Panc1 (cell line): ENCODE results near the gene GLRX5. TPM values are rescaled to one million over a fixed set of nuclear protein-coding genes. Genes with fewer than 3 reads are reported as not detected.
A peak's percentile ranks its signal among the peaks of the same experiment; 100 is the strongest.

Experiments
- ATAC-seq: fragments of 200-7000 bp; cut with Tn5 transposase; 2 replicates; pipeline ENCODE4 v1.9.1; 2020; ENCODE audit warnings: mild to moderate bottlenecking, moderate library complexity
- BruUV-seq: library from RNA; stranded (reverse); fragments of 400-500 nt; replicated peaks from 2 replicates; lab custom pipeline; 2021; lab: Mats Ljungman, UMichigan
- CTCF ChIA-PET: fragments of 300-600 bp; sonication (Branson Sonifier 250); formaldehyde crosslinking; loops from one replicate; lab custom pipeline; 2022; ENCODE audit warnings: antibody characterized with exemption; lab: Charles Lee
- POLR2A ChIA-PET: fragments of 300-600 bp; sonication (Branson Sonifier 250); formaldehyde crosslinking; loops from one replicate; lab custom pipeline; 2022; ENCODE audit warnings: antibody characterized with exemption; lab: Charles Lee
- DNase-seq: peaks from one replicate; pipeline ENCODE4 v3.0.0-alpha.2; 2010; ENCODE audit warnings: low read depth, low spot score
- H3K27ac ChIP-seq: 2 replicates; pipeline ENCODE4 v1.5.1; 2011; ENCODE audit warnings: mild to moderate bottlenecking, low read length, inconsistent platforms
- H3K27me3 ChIP-seq: fragments of 200-500 bp; sonication (Bioruptor generic); 2 replicates; pipeline ENCODE4 v1.6.0; 2014; ENCODE audit warnings: low read length, inconsistent platforms; ENCODE audit not compliant: control insufficient read depth, insufficient read depth
- H3K36me3 ChIP-seq: fragments of 200-500 bp; sonication (Bioruptor generic); 2 replicates; pipeline ENCODE4 v1.5.1; 2014; ENCODE audit warnings: inconsistent platforms, mild to moderate bottlenecking, low read length, moderate library complexity; ENCODE audit not compliant: control insufficient read depth, insufficient read depth
- H3K4me1 ChIP-seq: 2 replicates; pipeline ENCODE4 v1.5.1; 2011; ENCODE audit warnings: inconsistent platforms, mild to moderate bottlenecking, low read length, moderate library complexity; ENCODE audit not compliant: control insufficient read depth, insufficient read depth
- H3K4me3 ChIP-seq, 2 experiments: 2 replicates each; pipeline ENCODE4 v1.5.1; 2011 to 2012; ENCODE audit warnings: low read depth in 2 of 2, low read length in 2 of 2, mild to moderate bottlenecking in 2 of 2, inconsistent platforms in 1 of 2, moderate library complexity in 1 of 2
- H3K9me3 ChIP-seq: fragments of 200-500 bp; sonication (Bioruptor generic); 2 replicates; pipeline ENCODE4 v1.5.1; 2014; ENCODE audit warnings: low read depth, mild to moderate bottlenecking, inconsistent platforms, low read length, moderate library complexity; ENCODE audit not compliant: control insufficient read depth, insufficient read depth
- POLR2AphosphoS5 ChIP-seq: IDR thresholded peaks from 2 replicates; pipeline ENCODE4 v1.6.1; 2012; ENCODE audit warnings: mild to moderate bottlenecking, low read depth, low read length, moderate library complexity
- SIN3A ChIP-seq: IDR thresholded peaks from 2 replicates; pipeline ENCODE4 v1.6.1; 2012; ENCODE audit warnings: low read depth, mild to moderate bottlenecking, low read length, moderate library complexity, borderline replicate concordance; ENCODE audit not compliant: insufficient read depth
- TCF7L2 ChIP-seq: IDR thresholded peaks from 2 replicates; pipeline ENCODE4 v1.6.1; 2011; ENCODE audit warnings: mild to moderate bottlenecking, low read depth, low read length, inconsistent platforms
- in situ Hi-C: cut with HindIII; loops from 2 replicates; pipeline ENCODE4 v1.10.0; 2016; ENCODE audit warnings: low sequenced_read_pairs, low pct_unique_long_range_greater_than_20kb
- intact Hi-C: fragments of 100-400 bp; cut with micrococcal nuclease; formaldehyde crosslinking; loops from one replicate; pipeline ENCODE4 v1.10.0; 2022; ENCODE audit not compliant: unreplicated experiment
- total RNA-seq: library from RNA; stranded (reverse); gene quantifications from one replicate; pipeline ENCODE4 v1.2.1, GENCODE V29; 2021; ENCODE audit not compliant: unreplicated experiment
- TF ChIP-seq, protein P1 (sequence below), 2 experiments: IDR thresholded peaks; 2 replicates each; pipeline ENCODE4 v1.6.1; 2011 to 2012; ENCODE audit warnings: low read depth in 2 of 2, control low read depth in 1 of 2, low read length in 1 of 2, mild to moderate bottlenecking in 1 of 2, moderate library complexity in 1 of 2; ENCODE audit not compliant: insufficient read depth in 1 of 2
- TF ChIP-seq, protein P2 (sequence below): fragments of 450-650 bp; IDR thresholded peaks from 2 replicates; pipeline ENCODE4 v1.5.1; 2017; ENCODE audit warnings: mild to moderate bottlenecking

GLRX5 gene
- total RNA-seq, 1 experiment from 2014 or later: 38.6 TPM

DNA sequence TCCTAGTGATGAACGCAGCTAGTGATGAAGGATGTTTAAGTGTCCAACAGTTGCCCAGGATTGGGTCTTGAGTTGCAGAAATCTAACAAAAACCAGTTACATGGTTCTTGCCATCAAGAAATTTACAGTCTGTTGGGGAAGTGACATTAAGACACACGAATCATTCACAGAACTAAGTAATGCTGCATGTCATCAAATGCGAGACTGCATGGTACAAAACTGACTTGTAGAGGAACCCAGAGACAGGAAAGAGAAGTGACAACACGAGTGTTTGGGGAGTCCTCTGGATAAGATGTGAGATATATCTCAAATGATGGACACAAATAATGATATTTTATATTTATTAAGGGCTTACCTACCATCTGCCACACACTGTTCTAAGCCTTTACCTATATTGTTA, 12.3 kb upstream of the GLRX5 start:
- H3K4me3 ChIP-seq: no peak overlapping the region
- no peaks in the 10 kb centered on the region for H3K36me3 ChIP-seq
- no peaks in the 10 kb centered on the region for H3K27me3 ChIP-seq
- no TSS peak for BruUV-seq
- no peaks in the 10 kb centered on the region for H3K9me3 ChIP-seq
- peaks cover 20% of the 10 kb centered on the region for H3K4me1 ChIP-seq
- ChIA-PET POLR2A (no interaction called here), CTCF (no interaction called here)
- ATAC-seq: no peak
- intact Hi-C loops: no loop called here
- TF ChIP-seq POLR2AphosphoS5: no peak
- TF ChIP-seq, protein P1, sequence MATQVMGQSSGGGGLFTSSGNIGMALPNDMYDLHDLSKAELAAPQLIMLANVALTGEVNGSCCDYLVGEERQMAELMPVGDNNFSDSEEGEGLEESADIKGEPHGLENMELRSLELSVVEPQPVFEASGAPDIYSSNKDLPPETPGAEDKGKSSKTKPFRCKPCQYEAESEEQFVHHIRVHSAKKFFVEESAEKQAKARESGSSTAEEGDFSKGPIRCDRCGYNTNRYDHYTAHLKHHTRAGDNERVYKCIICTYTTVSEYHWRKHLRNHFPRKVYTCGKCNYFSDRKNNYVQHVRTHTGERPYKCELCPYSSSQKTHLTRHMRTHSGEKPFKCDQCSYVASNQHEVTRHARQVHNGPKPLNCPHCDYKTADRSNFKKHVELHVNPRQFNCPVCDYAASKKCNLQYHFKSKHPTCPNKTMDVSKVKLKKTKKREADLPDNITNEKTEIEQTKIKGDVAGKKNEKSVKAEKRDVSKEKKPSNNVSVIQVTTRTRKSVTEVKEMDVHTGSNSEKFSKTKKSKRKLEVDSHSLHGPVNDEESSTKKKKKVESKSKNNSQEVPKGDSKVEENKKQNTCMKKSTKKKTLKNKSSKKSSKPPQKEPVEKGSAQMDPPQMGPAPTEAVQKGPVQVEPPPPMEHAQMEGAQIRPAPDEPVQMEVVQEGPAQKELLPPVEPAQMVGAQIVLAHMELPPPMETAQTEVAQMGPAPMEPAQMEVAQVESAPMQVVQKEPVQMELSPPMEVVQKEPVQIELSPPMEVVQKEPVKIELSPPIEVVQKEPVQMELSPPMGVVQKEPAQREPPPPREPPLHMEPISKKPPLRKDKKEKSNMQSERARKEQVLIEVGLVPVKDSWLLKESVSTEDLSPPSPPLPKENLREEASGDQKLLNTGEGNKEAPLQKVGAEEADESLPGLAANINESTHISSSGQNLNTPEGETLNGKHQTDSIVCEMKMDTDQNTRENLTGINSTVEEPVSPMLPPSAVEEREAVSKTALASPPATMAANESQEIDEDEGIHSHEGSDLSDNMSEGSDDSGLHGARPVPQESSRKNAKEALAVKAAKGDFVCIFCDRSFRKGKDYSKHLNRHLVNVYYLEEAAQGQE (IDR thresholded peaks at IDR 0.05; ENCODE audit: insufficient read depth in 1 of 2, low read depth in 2 of 2, low read length in 1 of 2): no peak
- TF ChIP-seq, protein P2, sequence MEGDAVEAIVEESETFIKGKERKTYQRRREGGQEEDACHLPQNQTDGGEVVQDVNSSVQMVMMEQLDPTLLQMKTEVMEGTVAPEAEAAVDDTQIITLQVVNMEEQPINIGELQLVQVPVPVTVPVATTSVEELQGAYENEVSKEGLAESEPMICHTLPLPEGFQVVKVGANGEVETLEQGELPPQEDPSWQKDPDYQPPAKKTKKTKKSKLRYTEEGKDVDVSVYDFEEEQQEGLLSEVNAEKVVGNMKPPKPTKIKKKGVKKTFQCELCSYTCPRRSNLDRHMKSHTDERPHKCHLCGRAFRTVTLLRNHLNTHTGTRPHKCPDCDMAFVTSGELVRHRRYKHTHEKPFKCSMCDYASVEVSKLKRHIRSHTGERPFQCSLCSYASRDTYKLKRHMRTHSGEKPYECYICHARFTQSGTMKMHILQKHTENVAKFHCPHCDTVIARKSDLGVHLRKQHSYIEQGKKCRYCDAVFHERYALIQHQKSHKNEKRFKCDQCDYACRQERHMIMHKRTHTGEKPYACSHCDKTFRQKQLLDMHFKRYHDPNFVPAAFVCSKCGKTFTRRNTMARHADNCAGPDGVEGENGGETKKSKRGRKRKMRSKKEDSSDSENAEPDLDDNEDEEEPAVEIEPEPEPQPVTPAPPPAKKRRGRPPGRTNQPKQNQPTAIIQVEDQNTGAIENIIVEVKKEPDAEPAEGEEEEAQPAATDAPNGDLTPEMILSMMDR: no peak
- TF ChIP-seq SIN3A: no peak
- TF ChIP-seq TCF7L2: no peak
- H3K27ac ChIP-seq: peak overlapping the region; percentile 81; the same call in 1 of the 2 replicates
- in situ Hi-C loops: no loop called here
- DNase-seq: no peak

DNA sequence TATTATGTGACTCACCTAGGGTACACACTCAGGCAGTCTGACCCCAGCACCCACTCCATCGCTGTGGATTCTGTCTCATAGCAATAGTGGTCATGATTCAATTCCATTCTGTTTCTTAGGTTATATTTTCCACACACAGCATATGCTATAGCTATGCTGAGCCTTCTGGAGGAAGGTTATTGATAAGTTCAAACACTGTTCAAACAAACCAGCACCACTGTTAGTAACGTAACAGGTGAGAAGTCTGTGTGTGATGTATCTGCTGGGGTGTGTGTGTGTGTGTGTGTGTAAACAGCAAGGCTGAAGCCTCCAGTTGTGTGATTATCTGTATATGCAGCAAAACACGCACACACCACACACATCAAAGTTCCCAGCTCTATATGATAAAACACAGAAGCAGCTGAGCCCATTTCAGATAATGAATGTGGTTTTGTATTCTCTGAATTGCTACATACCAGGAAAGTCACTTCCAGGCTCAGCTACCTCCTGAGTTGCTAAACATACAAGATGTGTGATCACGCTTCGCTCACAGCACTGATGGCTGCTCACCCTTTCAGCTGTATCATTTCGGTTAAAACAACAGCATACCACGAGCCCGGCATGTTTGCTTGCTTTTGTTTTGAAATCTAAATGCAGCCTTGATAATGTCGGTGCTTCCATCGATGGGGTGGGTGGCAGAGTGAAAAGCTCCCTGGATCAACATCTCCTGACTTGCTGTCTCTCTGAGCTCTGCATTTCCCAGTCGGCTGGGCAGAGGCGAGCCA, 11.6 kb upstream of the GLRX5 start:
- Histone ChIP-seq H3K4me1 (peaks cover 18% of the 10 kb centered on the region), H3K4me3 (peak overlapping the region in 1 of 2 experiments; percentile 24; a peak in 2 of 4 replicates), H3K36me3 (no peaks in the 10 kb centered on the region), H3K27me3 (no peaks in the 10 kb centered on the region), H3K27ac (peak overlapping the region; percentile 81), H3K9me3 (no peaks in the 10 kb centered on the region)
- no peak for TF ChIP-seq SIN3A
- TF ChIP-seq, protein P2: no peak
- TF ChIP-seq POLR2AphosphoS5: no peak
- TF ChIP-seq, protein P1 (IDR thresholded peaks at IDR 0.05; ENCODE audit: insufficient read depth in 1 of 2, low read depth in 2 of 2, low read length in 1 of 2): no peak
- TF ChIP-seq TCF7L2: no peak
- ATAC-seq (no peak), DNase-seq (no peak)
- ChIA-PET CTCF (interaction anchor here (0.5 to 1.8 kb wide), 2 partner anchors 81 to 583 kb away, joined by 4 to 9 read pairs; no protein-coding TSS in a partner anchor), POLR2A (no interaction called here)
- no TSS peak for BruUV-seq
- intact Hi-C loops (no loop called here), in situ Hi-C loops (no loop called here)
